HEK293 (cell line): ENCODE data around the gene PHKB.

Experiments used
- CTCF ChIA-PET: fragments of 350-600 bp; formaldehyde crosslinking; extraction: SDS; loops from one replicate; lab custom pipeline; 2021; ENCODE audit warnings: antibody characterized with exemption; lab: Yijun Ruan, JAX
- POLR2A ChIA-PET: fragments of 300-600 bp; formaldehyde crosslinking; extraction: SDS; loops from one replicate; lab custom pipeline; 2020; ENCODE audit warnings: antibody characterized with exemption, inconsistent platforms; lab: Yijun Ruan, JAX
- H3K27ac ChIP-seq: fragments of 200-500 bp; sonication (Bioruptor generic); 2 replicates; pipeline ENCODE4 v1.5.1; 2014; ENCODE audit warnings: low read depth, low read length, control low read depth, inconsistent platforms; ENCODE audit errors: extremely low read depth
- H3K36me3 ChIP-seq, 2 experiments: fragments of 200-500 bp in 1 of 2; sonication (Bioruptor generic) in 1 of 2; 1 replicate in 1 of 2; 2 replicates in 1 of 2; pipeline ENCODE4 v1.5.1; 2014 to 2017; ENCODE audit warnings: inconsistent platforms in 2 of 2, low read length in 2 of 2; ENCODE audit not compliant: control insufficient read depth in 2 of 2, insufficient read depth in 1 of 2
- H3K4me1 ChIP-seq: fragments of 200-500 bp; sonication (Bioruptor generic); 2 replicates; pipeline ENCODE4 v1.5.1; 2014; ENCODE audit warnings: mild to moderate bottlenecking, low read length, inconsistent platforms; ENCODE audit not compliant: control insufficient read depth, insufficient read depth
- H3K4me3 ChIP-seq: 2 replicates; pipeline ENCODE4 v1.5.1; 2011; ENCODE audit warnings: low read depth, mild to moderate bottlenecking, control low read depth, low read length, moderate library complexity
- H3K9me3 ChIP-seq: fragments of 200-500 bp; sonication (Bioruptor generic); 2 replicates; pipeline ENCODE4 v1.5.1; 2014; ENCODE audit warnings: low read depth, low read length, inconsistent platforms; ENCODE audit not compliant: control insufficient read depth, insufficient read depth
- BCL11A ChIP-seq: fragments of 450-650 bp; formaldehyde crosslinking; IDR thresholded peaks from 2 replicates; pipeline ENCODE4 v1.5.1; 2016; ENCODE audit warnings: low read depth, missing biosample characterization, missing genetic modification characterization
- CTCF ChIP-seq: fragments of 450-650 bp; formaldehyde crosslinking; IDR thresholded peaks from 2 replicates; pipeline ENCODE4 v1.5.1; 2016; ENCODE audit warnings: missing biosample characterization, missing genetic modification characterization
- HIC1 ChIP-seq: fragments of 450-650 bp; formaldehyde crosslinking; IDR thresholded peaks from 2 replicates; pipeline ENCODE4 v1.5.1; 2016; ENCODE audit warnings: missing biosample characterization, missing genetic modification characterization
- MEIS1 ChIP-seq: sonication (generic); formaldehyde crosslinking; IDR thresholded peaks from 2 replicates; pipeline ENCODE4 v1.8.1; 2022; ENCODE audit warnings: missing genetic modification reagents, mild to moderate bottlenecking, borderline replicate concordance
- OVOL3 ChIP-seq: fragments of 450-650 bp; formaldehyde crosslinking; IDR thresholded peaks from 2 replicates; pipeline ENCODE4 v1.5.1; 2016; ENCODE audit warnings: missing biosample characterization, missing genetic modification characterization
- PRDM1 ChIP-seq: fragments of 450-650 bp; formaldehyde crosslinking; IDR thresholded peaks from 2 replicates; pipeline ENCODE4; 2016; ENCODE audit warnings: missing biosample characterization, missing genetic modification characterization
- ZNF239 ChIP-seq: fragments of 450-650 bp; formaldehyde crosslinking; IDR thresholded peaks from 2 replicates; pipeline ENCODE4 v1.5.1; 2016; ENCODE audit warnings: missing biosample characterization, missing genetic modification characterization
- ZNF24 ChIP-seq: fragments of 450-650 bp; formaldehyde crosslinking; IDR thresholded peaks from 2 replicates; pipeline ENCODE4 v1.5.1; 2016; ENCODE audit warnings: missing biosample characterization, missing genetic modification characterization
- ZNF324 ChIP-seq: fragments of 450-650 bp; formaldehyde crosslinking; IDR thresholded peaks from 2 replicates; pipeline ENCODE4 v1.5.1; 2016; ENCODE audit warnings: missing biosample characterization, missing genetic modification characterization
- ZNF362 ChIP-seq: fragments of 450-650 bp; formaldehyde crosslinking; IDR thresholded peaks from 2 replicates; pipeline ENCODE4 v1.5.1; 2016; ENCODE audit warnings: missing biosample characterization, missing genetic modification characterization
- ZNF404 ChIP-seq: fragments of 450-650 bp; formaldehyde crosslinking; IDR thresholded peaks from 2 replicates; pipeline ENCODE4 v1.5.1; 2017; ENCODE audit warnings: missing biosample characterization, missing genetic modification characterization
- ZNF639 ChIP-seq: fragments of 450-650 bp; formaldehyde crosslinking; IDR thresholded peaks from 2 replicates; pipeline ENCODE4 v1.5.1; 2016; ENCODE audit warnings: missing biosample characterization, missing genetic modification characterization
- TF ChIP-seq, protein P1 (sequence below): fragments of 450-650 bp; formaldehyde crosslinking; IDR thresholded peaks from 2 replicates; pipeline ENCODE4 v1.5.1; 2016; ENCODE audit warnings: missing biosample characterization, missing genetic modification characterization
- TF ChIP-seq, protein P2 (sequence below): fragments of 450-650 bp; formaldehyde crosslinking; IDR thresholded peaks from 2 replicates; pipeline ENCODE4 v1.5.1; 2016; ENCODE audit warnings: missing biosample characterization, missing genetic modification characterization, borderline replicate concordance
- TF ChIP-seq, protein P3 (sequence below): fragments of 450-650 bp; formaldehyde crosslinking; IDR thresholded peaks from 2 replicates; pipeline ENCODE4 v1.5.1; 2016; ENCODE audit warnings: missing biosample characterization, missing genetic modification characterization, low read depth
- TF ChIP-seq, protein P4 (sequence below): fragments of 450-650 bp; formaldehyde crosslinking; IDR thresholded peaks from 2 replicates; pipeline ENCODE4 v1.5.1; 2016; ENCODE audit warnings: missing biosample characterization, missing genetic modification characterization

Gene PHKB

DNA sequence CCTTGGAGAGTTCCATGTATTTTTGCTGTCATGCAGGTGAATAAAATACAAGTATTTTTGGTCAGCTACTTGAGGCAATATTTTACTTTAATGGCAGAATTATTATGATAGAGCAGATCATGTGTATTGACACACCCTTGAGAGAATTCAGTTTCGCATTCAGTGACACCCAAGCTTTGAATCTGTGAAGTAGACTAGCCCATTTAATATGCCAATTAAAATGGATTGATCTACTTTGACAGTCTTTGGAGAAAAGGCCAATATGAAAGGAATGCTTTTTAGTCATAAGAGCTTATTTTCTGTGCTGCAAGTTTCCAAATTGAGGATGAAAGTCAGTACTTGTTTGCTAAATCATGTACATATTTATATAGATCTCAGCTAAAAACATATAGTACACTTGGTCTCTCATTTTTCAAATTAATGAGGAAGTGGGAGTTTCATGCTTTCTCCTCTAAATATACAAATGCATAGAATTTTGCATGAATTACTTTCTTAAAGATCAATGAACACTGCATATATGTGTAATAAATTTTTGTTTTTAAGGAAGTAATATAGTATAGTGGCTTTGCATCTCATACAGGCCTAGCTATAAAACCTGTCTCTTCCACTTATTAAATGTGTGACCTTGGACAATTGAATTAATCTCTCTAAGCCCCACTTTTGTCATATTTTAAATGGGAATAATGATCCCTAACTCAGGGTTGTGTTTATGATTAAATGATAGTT, 161.5 kb downstream of the PHKB start:
- Histone ChIP-seq H3K36me3 (no peaks in the 10 kb centered on the region), H3K27ac (no peak overlapping the region), H3K4me1 (no peaks in the 10 kb centered on the region), H3K4me3 (no peak overlapping the region), H3K9me3 (no peaks in the 10 kb centered on the region)
- TF ChIP-seq ZNF639 (tag by site-specific recombination) (no peak), MEIS1 (CRISPR knock-in tag) (no peak), CTCF (tag by site-specific recombination) (no peak), ZNF324 (tag by site-specific recombination) (no peak), OVOL3 (tag by site-specific recombination) (no peak), HIC1 (no peak), BCL11A (tag by site-specific recombination) (no peak)
- TF ChIP-seq, protein P1, sequence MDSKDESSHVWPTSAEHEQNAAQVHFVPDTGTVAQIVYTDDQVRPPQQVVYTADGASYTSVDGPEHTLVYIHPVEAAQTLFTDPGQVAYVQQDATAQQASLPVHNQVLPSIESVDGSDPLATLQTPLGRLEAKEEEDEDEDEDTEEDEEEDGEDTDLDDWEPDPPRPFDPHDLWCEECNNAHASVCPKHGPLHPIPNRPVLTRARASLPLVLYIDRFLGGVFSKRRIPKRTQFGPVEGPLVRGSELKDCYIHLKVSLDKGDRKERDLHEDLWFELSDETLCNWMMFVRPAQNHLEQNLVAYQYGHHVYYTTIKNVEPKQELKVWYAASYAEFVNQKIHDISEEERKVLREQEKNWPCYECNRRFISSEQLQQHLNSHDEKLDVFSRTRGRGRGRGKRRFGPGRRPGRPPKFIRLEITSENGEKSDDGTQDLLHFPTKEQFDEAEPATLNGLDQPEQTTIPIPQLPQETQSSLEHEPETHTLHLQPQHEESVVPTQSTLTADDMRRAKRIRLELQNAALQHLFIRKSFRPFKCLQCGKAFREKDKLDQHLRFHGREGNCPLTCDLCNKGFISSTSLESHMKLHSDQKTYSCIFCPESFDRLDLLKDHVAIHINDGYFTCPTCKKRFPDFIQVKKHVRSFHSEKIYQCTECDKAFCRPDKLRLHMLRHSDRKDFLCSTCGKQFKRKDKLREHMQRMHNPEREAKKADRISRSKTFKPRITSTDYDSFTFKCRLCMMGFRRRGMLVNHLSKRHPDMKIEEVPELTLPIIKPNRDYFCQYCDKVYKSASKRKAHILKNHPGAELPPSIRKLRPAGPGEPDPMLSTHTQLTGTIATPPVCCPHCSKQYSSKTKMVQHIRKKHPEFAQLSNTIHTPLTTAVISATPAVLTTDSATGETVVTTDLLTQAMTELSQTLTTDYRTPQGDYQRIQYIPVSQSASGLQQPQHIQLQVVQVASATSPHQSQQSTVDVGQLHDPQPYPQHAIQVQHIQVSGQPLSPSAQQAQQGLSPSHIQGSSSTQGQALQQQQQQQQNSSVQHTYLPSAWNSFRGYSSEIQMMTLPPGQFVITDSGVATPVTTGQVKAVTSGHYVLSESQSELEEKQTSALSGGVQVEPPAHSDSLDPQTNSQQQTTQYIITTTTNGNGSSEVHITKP (tag by site-specific recombination): no peak
- TF ChIP-seq, protein P2, sequence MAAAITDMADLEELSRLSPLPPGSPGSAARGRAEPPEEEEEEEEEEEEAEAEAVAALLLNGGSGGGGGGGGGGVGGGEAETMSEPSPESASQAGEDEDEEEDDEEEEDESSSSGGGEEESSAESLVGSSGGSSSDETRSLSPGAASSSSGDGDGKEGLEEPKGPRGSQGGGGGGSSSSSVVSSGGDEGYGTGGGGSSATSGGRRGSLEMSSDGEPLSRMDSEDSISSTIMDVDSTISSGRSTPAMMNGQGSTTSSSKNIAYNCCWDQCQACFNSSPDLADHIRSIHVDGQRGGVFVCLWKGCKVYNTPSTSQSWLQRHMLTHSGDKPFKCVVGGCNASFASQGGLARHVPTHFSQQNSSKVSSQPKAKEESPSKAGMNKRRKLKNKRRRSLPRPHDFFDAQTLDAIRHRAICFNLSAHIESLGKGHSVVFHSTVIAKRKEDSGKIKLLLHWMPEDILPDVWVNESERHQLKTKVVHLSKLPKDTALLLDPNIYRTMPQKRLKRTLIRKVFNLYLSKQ (tag by site-specific recombination): no peak
- TF ChIP-seq, protein P3, sequence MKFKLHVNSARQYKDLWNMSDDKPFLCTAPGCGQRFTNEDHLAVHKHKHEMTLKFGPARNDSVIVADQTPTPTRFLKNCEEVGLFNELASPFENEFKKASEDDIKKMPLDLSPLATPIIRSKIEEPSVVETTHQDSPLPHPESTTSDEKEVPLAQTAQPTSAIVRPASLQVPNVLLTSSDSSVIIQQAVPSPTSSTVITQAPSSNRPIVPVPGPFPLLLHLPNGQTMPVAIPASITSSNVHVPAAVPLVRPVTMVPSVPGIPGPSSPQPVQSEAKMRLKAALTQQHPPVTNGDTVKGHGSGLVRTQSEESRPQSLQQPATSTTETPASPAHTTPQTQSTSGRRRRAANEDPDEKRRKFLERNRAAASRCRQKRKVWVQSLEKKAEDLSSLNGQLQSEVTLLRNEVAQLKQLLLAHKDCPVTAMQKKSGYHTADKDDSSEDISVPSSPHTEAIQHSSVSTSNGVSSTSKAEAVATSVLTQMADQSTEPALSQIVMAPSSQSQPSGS (tag by site-specific recombination): no peak
- CTCF ChIA-PET: interaction anchor here (0.6 to 0.7 kb wide), 2 partner anchors 38 to 897 kb away, joined by 3 to 5 read pairs; no protein-coding TSS in a partner anchor
- POLR2A ChIA-PET: no interaction called here

- POLR2A ChIA-PET: no interaction called here
- CTCF ChIA-PET: interaction anchor here (0.7 kb wide), 1 partner anchor 375 kb away, joined by 3 read pairs; no protein-coding TSS in a partner anchor
- no peaks in the 10 kb centered on the region for H3K36me3 ChIP-seq
- no peak overlapping the region for H3K4me3 ChIP-seq
- H3K27ac ChIP-seq: no peak overlapping the region
- no peaks in the 10 kb centered on the region for H3K4me1 ChIP-seq
- no peaks in the 10 kb centered on the region for H3K9me3 ChIP-seq
- TF ChIP-seq ZNF362 (tag by site-specific recombination) (no peak), ZNF404 (no peak), PRDM1 (tag by site-specific recombination) (no peak), ZNF24 (tag by site-specific recombination) (no peak), ZNF239 (tag by site-specific recombination) (no peak)
- TF ChIP-seq, protein P4, sequence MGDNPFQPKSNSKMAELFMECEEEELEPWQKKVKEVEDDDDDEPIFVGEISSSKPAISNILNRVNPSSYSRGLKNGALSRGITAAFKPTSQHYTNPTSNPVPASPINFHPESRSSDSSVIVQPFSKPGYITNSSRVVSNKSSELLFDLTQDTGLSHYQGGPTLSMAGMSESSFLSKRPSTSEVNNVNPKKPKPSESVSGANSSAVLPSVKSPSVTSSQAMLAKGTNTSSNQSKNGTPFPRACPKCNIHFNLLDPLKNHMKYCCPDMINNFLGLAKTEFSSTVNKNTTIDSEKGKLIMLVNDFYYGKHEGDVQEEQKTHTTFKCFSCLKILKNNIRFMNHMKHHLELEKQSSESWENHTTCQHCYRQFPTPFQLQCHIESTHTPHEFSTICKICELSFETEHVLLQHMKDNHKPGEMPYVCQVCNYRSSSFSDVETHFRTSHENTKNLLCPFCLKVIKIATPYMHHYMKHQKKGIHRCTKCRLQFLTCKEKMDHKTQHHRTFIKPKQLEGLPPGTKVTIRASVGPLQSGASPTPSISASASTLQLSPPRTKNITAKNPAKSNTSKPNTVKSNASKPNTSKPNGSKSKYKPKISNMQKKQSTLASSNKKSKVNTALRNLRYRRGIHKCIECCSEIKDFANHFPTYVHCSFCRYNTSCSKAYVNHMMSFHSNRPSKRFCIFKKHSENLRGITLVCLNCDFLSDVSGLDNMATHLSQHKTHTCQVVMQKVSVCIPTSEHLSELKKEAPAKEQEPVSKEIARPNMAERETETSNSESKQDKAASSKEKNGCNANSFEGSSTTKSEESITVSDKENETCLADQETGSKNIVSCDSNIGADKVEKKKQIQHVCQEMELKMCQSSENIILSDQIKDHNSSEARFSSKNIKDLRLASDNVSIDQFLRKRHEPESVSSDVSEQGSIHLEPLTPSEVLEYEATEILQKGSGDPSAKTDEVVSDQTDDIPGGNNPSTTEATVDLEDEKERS (tag by site-specific recombination): no peak
Measured at GRCh38 chr16:47624563-47624962, 163.4 kb downstream of the PHKB start.
